ENCODE results near the gene TLR3. TPM values are rescaled to one million over a fixed set of nuclear protein-coding genes. Genes with fewer than 3 reads are reported as not detected.

The TLR3 gene
- polyA plus RNA-seq (2012; ENCODE audit: low read depth, missing spikeins): not detected

DNA sequence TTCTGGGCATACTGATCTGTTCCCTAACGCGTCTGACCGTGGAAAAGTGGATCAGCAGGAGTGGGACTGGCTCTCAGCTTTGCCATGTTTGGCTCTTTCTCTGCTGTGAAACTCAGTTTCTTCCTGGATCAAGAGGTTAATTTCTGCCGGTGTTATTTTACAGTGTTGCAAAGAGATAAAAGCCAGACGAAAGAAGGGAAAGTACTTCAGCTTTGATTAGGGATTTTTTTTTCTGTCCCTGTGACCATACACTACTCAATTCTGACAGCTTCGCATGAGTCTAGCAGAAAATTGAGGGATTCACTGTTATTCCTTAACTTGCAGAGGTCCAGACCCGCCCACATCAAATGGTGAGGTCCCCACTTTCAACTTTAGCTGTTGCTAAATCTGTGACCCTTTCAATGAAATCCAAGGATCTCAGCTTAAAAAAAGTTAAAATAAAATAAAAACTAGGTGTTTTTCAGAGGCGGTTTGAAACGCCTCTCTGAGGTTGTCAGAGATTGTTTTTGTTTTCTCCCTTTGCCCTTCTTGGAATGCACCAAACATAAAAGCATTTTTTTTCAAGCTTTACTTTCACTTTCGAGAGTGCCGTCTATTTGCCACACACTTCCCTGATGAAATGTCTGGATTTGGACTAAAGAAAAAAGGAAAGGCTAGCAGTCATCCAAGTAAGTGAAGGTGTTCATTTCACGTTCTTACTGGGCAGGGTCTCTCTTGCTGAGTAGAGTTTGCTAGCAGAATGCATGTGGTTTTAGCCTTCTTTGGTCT lies at the start of gene TLR3:
Gene TLR3 (plus strand): TSS at position 576 of the 768 bp plus-strand sequence. CDS start 7,464 bp downstream, outside the sequence.
- TF ChIP-seq PAX5 (IDR thresholded peaks at IDR 0.05; ENCODE audit: insufficient read depth, low read length, severe bottlenecking) (no peak), POLR2AphosphoS5 (IDR thresholded peaks at IDR 0.05; ENCODE audit: low read depth, low read length) (no peak), SPI1 (IDR thresholded peaks at IDR 0.05; ENCODE audit: low read depth, low read length) (no peak), TAF1 (IDR thresholded peaks at IDR 0.05; ENCODE audit: low read depth, low read length) (no peak), POLR2A (IDR thresholded peaks at IDR 0.05; ENCODE audit: low read depth, low read length) (no peak), POU2F2 (IDR thresholded peaks at IDR 0.05; ENCODE audit: low read depth, low read length) (no peak)
- FAIRE-seq: no peak
- DNase-seq (ENCODE audit: insufficient read length, low spot score): no peak

DNA sequence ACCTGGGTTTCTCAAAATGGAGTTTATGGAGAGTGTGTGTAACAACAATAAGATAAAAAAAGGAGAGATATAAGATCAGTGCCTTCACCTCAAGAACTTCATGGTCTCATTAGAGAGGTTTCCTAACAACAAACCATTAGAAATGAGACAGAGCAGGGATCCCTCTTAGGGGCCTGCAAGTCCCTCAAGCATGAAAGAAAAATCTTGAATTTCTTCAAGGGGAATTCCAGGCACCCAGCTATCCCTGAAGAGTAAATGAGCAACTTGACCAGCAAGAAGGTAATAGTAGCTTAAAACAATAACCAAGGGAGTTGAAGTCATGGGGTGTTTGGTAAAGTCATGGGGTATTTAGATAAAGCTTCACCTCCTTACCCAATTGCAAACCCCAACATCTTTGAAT lies 49.7 kb upstream of the TLR3 start:
- TF ChIP-seq TAF1 (IDR thresholded peaks at IDR 0.05; ENCODE audit: low read depth, low read length): no peak
- no peak for TF ChIP-seq POU2F2 (IDR thresholded peaks at IDR 0.05; ENCODE audit: low read depth, low read length)
- no peak for TF ChIP-seq POLR2A (IDR thresholded peaks at IDR 0.05; ENCODE audit: low read depth, low read length)
- no peak for TF ChIP-seq SPI1 (IDR thresholded peaks at IDR 0.05; ENCODE audit: low read depth, low read length)
- TF ChIP-seq PAX5 (IDR thresholded peaks at IDR 0.05; ENCODE audit: insufficient read depth, low read length, severe bottlenecking): no peak
- TF ChIP-seq POLR2AphosphoS5 (IDR thresholded peaks at IDR 0.05; ENCODE audit: low read depth, low read length): no peak
- DNase-seq (ENCODE audit: insufficient read length, low spot score): no peak
- no peak for FAIRE-seq

DNA sequence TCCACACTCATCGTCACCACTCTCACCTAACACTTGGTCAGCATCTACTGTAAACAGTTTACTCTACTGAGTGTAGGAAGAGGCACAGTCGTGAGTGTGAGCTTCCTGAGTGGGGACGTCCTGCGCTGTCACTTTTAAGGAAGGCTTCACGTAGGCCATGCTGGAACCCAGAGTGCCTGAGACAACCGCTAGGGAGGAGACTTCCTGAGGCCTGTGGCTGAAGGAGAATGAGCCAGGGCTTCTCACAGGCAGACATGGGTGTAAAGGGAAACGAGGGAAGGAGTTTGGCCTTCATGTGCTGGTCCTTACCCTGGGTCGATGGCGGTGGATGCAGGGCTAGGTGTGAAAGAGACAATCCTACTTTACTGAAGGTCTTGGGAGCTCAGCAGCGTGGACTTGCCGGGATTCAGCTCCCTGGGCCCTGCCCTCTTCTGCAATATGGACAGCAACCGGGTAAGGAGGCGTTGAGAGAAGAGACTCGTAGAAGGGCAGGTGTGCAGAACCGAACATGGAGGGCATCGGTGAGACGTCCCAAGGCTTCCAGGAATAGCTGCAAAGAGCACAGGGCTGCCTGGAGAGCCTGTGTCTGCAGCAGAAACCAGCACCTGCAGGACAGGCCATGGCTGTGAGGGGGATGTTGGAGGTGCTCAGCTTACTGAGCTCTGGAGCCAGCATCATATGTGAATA lies 48.7 kb upstream of the TLR3 start:
- FAIRE-seq: no peak
- TF ChIP-seq TAF1 (IDR thresholded peaks at IDR 0.05; ENCODE audit: low read depth, low read length): no peak
- no peak for TF ChIP-seq SPI1 (IDR thresholded peaks at IDR 0.05; ENCODE audit: low read depth, low read length)
- no peak for TF ChIP-seq POU2F2 (IDR thresholded peaks at IDR 0.05; ENCODE audit: low read depth, low read length)
- TF ChIP-seq POLR2AphosphoS5 (IDR thresholded peaks at IDR 0.05; ENCODE audit: low read depth, low read length): no peak
- TF ChIP-seq PAX5 (IDR thresholded peaks at IDR 0.05; ENCODE audit: insufficient read depth, low read length, severe bottlenecking): no peak
- TF ChIP-seq POLR2A (IDR thresholded peaks at IDR 0.05; ENCODE audit: low read depth, low read length): no peak
- no peak for DNase-seq (ENCODE audit: insufficient read length, low spot score)

DNA sequence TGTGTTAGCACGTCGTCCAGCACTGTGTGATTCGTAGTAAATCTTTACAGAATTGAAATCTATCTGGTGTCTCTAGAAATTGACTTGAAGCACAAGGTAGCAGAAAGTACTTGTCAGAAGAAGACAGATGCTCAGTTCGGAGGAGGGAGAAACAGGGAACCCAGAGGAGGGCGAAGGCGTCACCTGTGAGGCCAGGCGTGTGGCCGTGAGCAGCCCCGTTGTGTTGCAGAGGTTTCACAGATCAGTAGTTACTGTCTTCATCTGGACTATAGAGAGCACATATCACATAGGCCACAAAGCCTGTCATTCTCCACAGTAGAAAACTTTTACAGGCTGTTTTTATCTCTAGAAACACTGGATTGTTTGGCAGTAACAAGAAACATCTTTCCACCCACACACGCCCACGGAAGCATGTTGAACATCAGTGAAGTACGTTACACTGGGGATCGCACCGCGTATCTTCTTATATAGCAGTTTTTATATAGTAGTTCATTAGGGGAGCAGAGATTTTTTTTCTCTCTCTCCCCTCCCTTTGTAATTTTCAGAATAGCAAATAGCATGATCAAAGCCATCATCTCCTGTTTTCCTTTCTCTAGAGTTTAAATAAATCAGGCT lies 48.1 kb upstream of the TLR3 start:
- TF ChIP-seq PAX5 (IDR thresholded peaks at IDR 0.05; ENCODE audit: insufficient read depth, low read length, severe bottlenecking) (no peak), TAF1 (IDR thresholded peaks at IDR 0.05; ENCODE audit: low read depth, low read length) (no peak), SPI1 (IDR thresholded peaks at IDR 0.05; ENCODE audit: low read depth, low read length) (no peak), POU2F2 (IDR thresholded peaks at IDR 0.05; ENCODE audit: low read depth, low read length) (no peak), POLR2AphosphoS5 (IDR thresholded peaks at IDR 0.05; ENCODE audit: low read depth, low read length) (no peak), POLR2A (IDR thresholded peaks at IDR 0.05; ENCODE audit: low read depth, low read length) (no peak)
- no peak for FAIRE-seq

DNA sequence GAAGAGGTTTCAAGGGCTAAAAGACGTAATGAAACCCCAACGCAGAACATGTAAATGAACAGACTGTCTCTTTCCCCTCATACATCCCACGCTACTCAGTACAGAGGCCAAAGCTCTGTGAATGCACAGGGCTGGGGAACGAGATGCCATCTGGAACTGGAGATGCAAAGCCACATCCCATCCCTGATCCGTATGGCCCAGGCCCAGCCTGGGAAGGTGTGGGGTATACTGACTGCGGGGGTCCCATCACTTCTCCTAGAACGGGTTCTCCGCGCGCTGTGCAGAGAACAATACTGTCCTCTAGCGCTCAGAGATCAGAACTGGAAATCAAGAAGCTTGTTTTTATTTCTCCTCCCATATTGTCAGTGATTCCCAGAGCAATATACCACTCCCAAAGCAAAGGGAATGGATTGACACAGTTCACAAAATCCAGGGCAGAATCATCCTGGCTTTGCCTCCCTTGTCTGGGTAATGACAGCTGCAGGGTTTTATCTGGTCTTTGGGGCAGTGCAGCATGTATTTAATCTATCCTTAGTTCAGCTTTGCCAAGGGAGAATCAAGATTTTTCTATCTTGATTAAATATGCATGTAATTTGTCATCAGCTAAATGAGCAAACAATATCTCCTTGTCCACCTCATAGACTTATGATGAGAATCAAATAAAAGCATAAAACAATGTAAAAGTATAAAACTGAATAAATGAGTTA lies 47.3 kb upstream of the TLR3 start:
- no peak for DNase-seq (ENCODE audit: insufficient read length, low spot score)
- no peak for FAIRE-seq
- no peak for TF ChIP-seq POLR2A (IDR thresholded peaks at IDR 0.05; ENCODE audit: low read depth, low read length)
- no peak for TF ChIP-seq POU2F2 (IDR thresholded peaks at IDR 0.05; ENCODE audit: low read depth, low read length)
- no peak for TF ChIP-seq TAF1 (IDR thresholded peaks at IDR 0.05; ENCODE audit: low read depth, low read length)
- no peak for TF ChIP-seq POLR2AphosphoS5 (IDR thresholded peaks at IDR 0.05; ENCODE audit: low read depth, low read length)
- no peak for TF ChIP-seq PAX5 (IDR thresholded peaks at IDR 0.05; ENCODE audit: insufficient read depth, low read length, severe bottlenecking)
- no peak for TF ChIP-seq SPI1 (IDR thresholded peaks at IDR 0.05; ENCODE audit: low read depth, low read length)

More for the DNA sequence above, 48.1 kb upstream of the TLR3 start:
- DNase-seq (ENCODE audit: insufficient read length, low spot score): no peak

DNA sequence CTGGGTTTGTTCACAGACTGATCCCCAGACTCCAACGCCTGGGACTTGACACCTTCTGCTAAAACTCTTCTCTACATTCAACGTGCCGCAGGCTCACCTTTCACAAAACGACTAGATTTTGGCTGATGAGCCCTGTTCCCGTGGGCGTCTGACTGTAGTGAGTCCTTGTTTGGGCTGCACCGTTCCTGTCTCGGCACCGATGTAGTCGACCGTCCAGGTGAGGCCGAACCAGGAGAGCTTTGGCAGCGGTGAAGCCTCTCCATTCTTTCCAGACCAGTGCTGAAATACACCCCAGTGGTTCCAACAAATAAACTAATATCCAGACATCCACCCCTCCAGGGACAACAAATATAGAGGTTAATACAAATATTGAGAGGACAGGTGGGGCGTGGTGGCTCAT lies 45.0 kb upstream of the TLR3 start:
- FAIRE-seq (no peak), DNase-seq (ENCODE audit: insufficient read length, low spot score) (no peak)
- no peak for TF ChIP-seq POU2F2 (IDR thresholded peaks at IDR 0.05; ENCODE audit: low read depth, low read length)
- TF ChIP-seq SPI1 (IDR thresholded peaks at IDR 0.05; ENCODE audit: low read depth, low read length): no peak

DNA sequence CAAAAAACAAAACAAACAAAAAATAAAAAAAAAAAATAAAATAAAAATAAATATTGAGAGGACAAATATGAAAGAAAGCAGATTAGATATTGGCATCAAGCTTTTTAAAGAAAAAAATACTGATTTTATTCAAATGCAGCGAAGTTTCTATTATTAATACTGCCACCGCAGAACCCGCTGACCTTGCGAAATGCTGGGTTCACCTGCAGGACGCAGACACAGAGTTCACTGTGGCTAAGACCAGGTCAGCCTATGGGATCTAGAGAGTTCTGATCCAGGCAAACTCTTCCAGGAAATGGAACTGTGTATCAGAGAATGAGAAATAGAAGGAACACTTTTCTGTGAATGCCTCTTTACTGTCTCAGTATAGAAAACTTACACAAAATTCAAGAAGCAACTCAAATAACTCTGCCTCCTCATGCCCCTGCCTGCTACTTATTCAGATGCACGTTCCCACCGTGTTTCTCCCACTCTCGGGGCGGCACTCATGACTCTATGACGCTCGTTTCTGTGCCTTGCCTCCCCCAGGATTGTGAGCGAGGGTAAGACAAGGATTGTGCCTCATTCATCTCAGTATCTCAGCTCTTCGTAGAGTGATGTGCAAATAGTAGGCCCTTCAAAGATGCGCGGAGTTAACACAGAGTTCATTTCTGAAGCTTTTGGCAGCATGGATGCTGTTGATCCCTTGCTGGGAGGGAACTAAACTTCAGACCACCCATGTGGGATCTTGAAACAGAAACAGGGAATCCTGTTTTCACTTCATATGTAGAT lies 44.1 kb upstream of the TLR3 start:
- TF ChIP-seq PAX5 (IDR thresholded peaks at IDR 0.05; ENCODE audit: insufficient read depth, low read length, severe bottlenecking) (no peak), POLR2AphosphoS5 (IDR thresholded peaks at IDR 0.05; ENCODE audit: low read depth, low read length) (no peak), POLR2A (IDR thresholded peaks at IDR 0.05; ENCODE audit: low read depth, low read length) (no peak), POU2F2 (IDR thresholded peaks at IDR 0.05; ENCODE audit: low read depth, low read length) (no peak), TAF1 (IDR thresholded peaks at IDR 0.05; ENCODE audit: low read depth, low read length) (no peak), SPI1 (IDR thresholded peaks at IDR 0.05; ENCODE audit: low read depth, low read length) (no peak)
- DNase-seq (ENCODE audit: insufficient read length, low spot score) (no peak), FAIRE-seq (no peak)

DNA sequence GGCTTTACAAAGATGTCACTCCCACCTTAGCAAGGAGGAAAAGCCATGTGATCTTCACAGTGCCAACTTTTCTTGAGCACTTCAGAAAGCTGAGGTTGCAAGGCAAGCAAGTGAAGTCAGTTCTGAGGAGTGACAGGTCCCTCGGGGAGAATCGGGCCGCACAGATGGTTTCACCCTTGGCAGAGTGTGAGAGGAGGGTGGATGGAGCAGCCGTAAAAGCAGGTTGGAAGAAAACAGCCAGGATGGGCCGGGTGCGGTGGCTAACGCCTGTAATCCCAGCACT lies 43.6 kb upstream of the TLR3 start:
- no peak for TF ChIP-seq SPI1 (IDR thresholded peaks at IDR 0.05; ENCODE audit: low read depth, low read length)
- no peak for TF ChIP-seq TAF1 (IDR thresholded peaks at IDR 0.05; ENCODE audit: low read depth, low read length)
- TF ChIP-seq POLR2AphosphoS5 (IDR thresholded peaks at IDR 0.05; ENCODE audit: low read depth, low read length): no peak
- TF ChIP-seq POU2F2 (IDR thresholded peaks at IDR 0.05; ENCODE audit: low read depth, low read length): no peak
- no peak for TF ChIP-seq POLR2A (IDR thresholded peaks at IDR 0.05; ENCODE audit: low read depth, low read length)
- no peak for TF ChIP-seq PAX5 (IDR thresholded peaks at IDR 0.05; ENCODE audit: insufficient read depth, low read length, severe bottlenecking)
- DNase-seq (ENCODE audit: insufficient read length, low spot score) (no peak), FAIRE-seq (no peak)

All from GM12891 (cell line).